Hepatocyte (in vitro differentiated cells): Measurements from ENCODE around the gene NNAT. TPM values are rescaled to one million over a fixed set of nuclear protein-coding genes. Genes with fewer than 3 reads are reported as not detected.

Experiments used
- DNase-seq: peaks from one replicate; pipeline ENCODE4 v3.0.0-alpha.2; 2016; ENCODE audit warnings: low spot score
- H2AFZ ChIP-seq: fragments of 200-600 bp; sonication (generic); 2 replicates; pipeline ENCODE4 v1.6.0; 2016; ENCODE audit warnings: antibody characterized with exemption, mild to moderate bottlenecking
- H3K27ac ChIP-seq: fragments of 200-600 bp; sonication (generic); 2 replicates; pipeline ENCODE4 v1.5.1; 2016; ENCODE audit warnings: mild to moderate bottlenecking
- H3K27me3 ChIP-seq: fragments of 200-600 bp; sonication (generic); 2 replicates; pipeline ENCODE4 v1.6.1; 2016
- H3K36me3 ChIP-seq: fragments of 200-600 bp; sonication (generic); replicated peaks from 2 replicates; pipeline ENCODE4 v1.5.1; 2016; ENCODE audit warnings: low read depth; ENCODE audit not compliant: insufficient read depth
- H3K4me1 ChIP-seq: fragments of 200-600 bp; sonication (generic); 2 replicates; pipeline ENCODE4 v1.5.1; 2016; ENCODE audit warnings: mild to moderate bottlenecking, moderate library complexity; ENCODE audit not compliant: insufficient read depth
- H3K4me2 ChIP-seq: fragments of 200-600 bp; sonication (generic); 2 replicates; pipeline ENCODE4 v1.6.0; 2016
- H3K4me3 ChIP-seq: fragments of 200-600 bp; sonication (generic); 2 replicates; pipeline ENCODE4 v1.5.1; 2016; ENCODE audit warnings: mild to moderate bottlenecking
- H3K79me2 ChIP-seq: fragments of 200-600 bp; sonication (generic); 2 replicates; pipeline ENCODE4 v1.6.0; 2017; ENCODE audit warnings: mild to moderate bottlenecking
- H3K9me2 ChIP-seq: fragments of 200-600 bp; sonication (generic); replicated peaks from 2 replicates; pipeline ENCODE4 v1.6.0; 2017; ENCODE audit warnings: mild to moderate bottlenecking; ENCODE audit not compliant: insufficient read depth
- H3K9me3 ChIP-seq: fragments of 200-600 bp; sonication (generic); 2 replicates; pipeline ENCODE4 v1.5.1; 2016; ENCODE audit warnings: low read depth, mild to moderate bottlenecking
- H4K20me1 ChIP-seq: fragments of 200-600 bp; sonication (generic); 2 replicates; pipeline ENCODE4 v1.6.0; 2016; ENCODE audit warnings: mild to moderate bottlenecking; ENCODE audit not compliant: insufficient read depth, poor library complexity, severe bottlenecking
- CTCF ChIP-seq: fragments of 200-600 bp; sonication (generic); IDR thresholded peaks from 2 replicates; pipeline ENCODE4 v1.5.1; 2016; ENCODE audit warnings: antibody characterized with exemption, mild to moderate bottlenecking; ENCODE audit not compliant: poor library complexity
- EZH2 ChIP-seq: fragments of 200-600 bp; sonication (generic); IDR thresholded peaks from 2 replicates; pipeline ENCODE4 v1.6.1; 2016; ENCODE audit warnings: antibody characterized with exemption, mild to moderate bottlenecking, borderline replicate concordance
- EZH2phosphoT487 ChIP-seq: fragments of 200-600 bp; sonication (generic); IDR thresholded peaks from one replicate; pipeline ENCODE4 v1.6.1; 2018; ENCODE audit warnings: antibody characterized with exemption, mild to moderate bottlenecking, low read depth, moderate library complexity; ENCODE audit not compliant: unreplicated experiment, severe bottlenecking
- WGBS: methylation state at CpG from one replicate; pipeline ENCODE4 v1.1.6; 2016; ENCODE audit warnings: low lambda C conversion rate; ENCODE audit errors: missing lambda C conversion rate; 5-methylcytosine and 5-hydroxymethylcytosine counted together
- polyA plus RNA-seq: library from polyadenylated mRNA; unstranded; fragments of >200 nt; fragmentation: Nextera tagmentation; extraction: Ambion mirVana; gene quantifications from 2 replicates; pipeline ENCODE4 v1.2.1, GENCODE V29; 2016
- total RNA-seq: library from RNA; depleted of rRNA; stranded (reverse); fragments of >200 nt; gene quantifications from 2 replicates; pipeline ENCODE4 v1.2.3, GENCODE V29; 2014

NNAT gene
- total and polyA plus RNA-seq, 2 experiments from 2014 or later, result 1.1 TPM; not detected in 1

GRCh38 chr20:37479925-37480691 is 40.9 kb upstream of the NNAT start:
- WGBS, result 96% methylated on average over 7 of the region's 9 CpGs
- Histone ChIP-seq H3K27me3 (no peaks in the 10 kb centered on the region), H3K27ac (no peak overlapping the region), H3K36me3 (no peaks in the 10 kb centered on the region), H3K79me2 (no peaks in the 10 kb centered on the region), H3K4me1 (no peaks in the 10 kb centered on the region), H4K20me1 (no peaks in the 10 kb centered on the region), H3K9me3 (no peaks in the 10 kb centered on the region), H3K9me2 (no peaks in the 10 kb centered on the region), H2AFZ (no peak overlapping the region), H3K4me3 (no peak overlapping the region), H3K4me2 (no peak overlapping the region)
- TF ChIP-seq CTCF (no peak), EZH2 (no peak), EZH2phosphoT487 (no peak)
- no peak for DNase-seq

- no peaks in the 10 kb centered on the region for H3K9me3 ChIP-seq
- WGBS, result 100% methylated on average over 1 of the region's 1 CpG
- no peak for DNase-seq
- H2AFZ ChIP-seq, result no peak overlapping the region
- no peak overlapping the region for H3K4me3 ChIP-seq
- no peak overlapping the region for H3K27ac ChIP-seq
- no peaks in the 10 kb centered on the region for H3K9me2 ChIP-seq
- H4K20me1 ChIP-seq, result no peaks in the 10 kb centered on the region
- no peaks in the 10 kb centered on the region for H3K4me1 ChIP-seq
- no peaks in the 10 kb centered on the region for H3K36me3 ChIP-seq
- no peak overlapping the region for H3K4me2 ChIP-seq
- H3K27me3 ChIP-seq, result no peaks in the 10 kb centered on the region
- no peaks in the 10 kb centered on the region for H3K79me2 ChIP-seq
- TF ChIP-seq EZH2phosphoT487 (no peak), EZH2 (no peak), CTCF (no peak)
Measured at GRCh38 chr20:37480919-37481318, 40.1 kb upstream of the NNAT start.

GRCh38 chr20:37481610-37482009 is 39.4 kb upstream of the NNAT start:
- DNase-seq, result no peak
- Histone ChIP-seq H3K36me3 (no peaks in the 10 kb centered on the region), H4K20me1 (no peaks in the 10 kb centered on the region), H3K79me2 (no peaks in the 10 kb centered on the region), H3K27ac (no peak overlapping the region), H2AFZ (no peak overlapping the region), H3K4me3 (no peak overlapping the region), H3K9me2 (no peaks in the 10 kb centered on the region), H3K9me3 (no peaks in the 10 kb centered on the region), H3K4me2 (no peak overlapping the region), H3K4me1 (no peaks in the 10 kb centered on the region), H3K27me3 (no peaks in the 10 kb centered on the region)
- 94% methylated on average over 5 of the region's 5 CpGs for WGBS
- no peak for TF ChIP-seq EZH2phosphoT487
- TF ChIP-seq EZH2, result no peak
- TF ChIP-seq CTCF, result no peak
